GM18499 (cell line): ENCODE data around the gene MCRS1.
"Not testable (repeated sequence)": the region's sequence is repeated elsewhere in the genome, so short reads cannot be mapped to it uniquely, and the experiment has no call there.

Source experiments
- ATAC-seq: cut with Tn5 transposase; IDR thresholded peaks from one replicate; pipeline ENCODE4 v1.9.1; 2021; ENCODE audit warnings: moderate number of reproducible peaks; ENCODE audit not compliant: insufficient read depth, unreplicated experiment

MCRS1 gene

DNA sequence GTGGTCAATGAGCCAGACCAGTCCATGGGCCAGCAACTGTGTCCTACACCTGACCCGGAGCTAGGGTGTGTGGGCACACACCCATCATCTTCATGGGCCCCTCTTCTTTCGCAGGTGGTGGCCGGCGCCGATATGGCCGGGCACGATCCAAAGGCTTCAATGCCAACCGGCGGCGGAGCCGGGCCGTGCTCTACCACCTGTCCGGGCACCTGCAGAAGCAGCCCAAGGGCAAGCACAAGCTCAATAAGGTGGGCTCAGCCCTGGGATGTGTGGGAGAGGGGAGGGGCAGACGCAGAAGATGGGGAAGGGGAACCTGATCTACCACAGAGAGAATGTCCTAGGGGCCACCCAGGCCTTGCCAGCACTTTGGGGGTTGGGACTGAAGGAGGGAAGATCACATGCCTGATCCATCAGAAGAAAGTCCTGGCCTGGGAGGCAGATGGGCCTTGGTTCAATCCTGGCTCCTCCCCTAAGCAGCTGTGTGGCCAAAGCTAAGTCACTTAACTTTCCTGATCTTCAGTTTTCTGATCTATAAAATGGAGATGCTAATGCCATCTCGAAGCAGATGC lies 25.3 kb downstream of the MCRS1 start:
- ATAC-seq: no peak

DNA sequence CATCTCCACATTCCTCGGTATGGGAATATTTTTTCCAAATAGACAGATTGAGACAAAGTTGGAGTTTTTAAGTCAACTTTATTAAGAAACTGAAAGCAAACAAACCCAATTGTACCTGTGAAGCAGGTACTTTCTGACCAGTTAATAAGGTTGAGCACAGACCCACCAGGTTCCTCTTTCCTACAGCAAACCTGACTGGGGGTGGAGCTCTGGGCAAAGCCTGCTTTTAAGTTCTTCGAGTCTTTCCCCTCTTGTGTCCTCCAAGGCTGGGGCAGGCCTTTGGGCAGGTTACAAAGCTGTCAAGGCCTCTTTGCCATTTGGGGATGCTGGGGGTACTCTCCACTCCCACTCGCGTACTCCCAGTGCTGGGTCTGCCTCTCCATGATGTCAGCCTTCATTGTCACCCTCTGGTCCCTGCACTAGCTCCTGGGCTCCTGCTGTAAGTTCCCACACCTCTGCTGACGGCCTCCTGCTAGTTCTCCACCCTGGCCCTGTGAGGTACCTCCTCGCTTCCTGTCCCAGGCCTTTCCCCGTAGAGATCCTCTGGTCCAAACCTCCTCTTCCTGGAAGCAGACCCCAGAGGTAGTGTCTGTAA lies 25.9 kb downstream of the MCRS1 start:
- ATAC-seq: no peak

DNA sequence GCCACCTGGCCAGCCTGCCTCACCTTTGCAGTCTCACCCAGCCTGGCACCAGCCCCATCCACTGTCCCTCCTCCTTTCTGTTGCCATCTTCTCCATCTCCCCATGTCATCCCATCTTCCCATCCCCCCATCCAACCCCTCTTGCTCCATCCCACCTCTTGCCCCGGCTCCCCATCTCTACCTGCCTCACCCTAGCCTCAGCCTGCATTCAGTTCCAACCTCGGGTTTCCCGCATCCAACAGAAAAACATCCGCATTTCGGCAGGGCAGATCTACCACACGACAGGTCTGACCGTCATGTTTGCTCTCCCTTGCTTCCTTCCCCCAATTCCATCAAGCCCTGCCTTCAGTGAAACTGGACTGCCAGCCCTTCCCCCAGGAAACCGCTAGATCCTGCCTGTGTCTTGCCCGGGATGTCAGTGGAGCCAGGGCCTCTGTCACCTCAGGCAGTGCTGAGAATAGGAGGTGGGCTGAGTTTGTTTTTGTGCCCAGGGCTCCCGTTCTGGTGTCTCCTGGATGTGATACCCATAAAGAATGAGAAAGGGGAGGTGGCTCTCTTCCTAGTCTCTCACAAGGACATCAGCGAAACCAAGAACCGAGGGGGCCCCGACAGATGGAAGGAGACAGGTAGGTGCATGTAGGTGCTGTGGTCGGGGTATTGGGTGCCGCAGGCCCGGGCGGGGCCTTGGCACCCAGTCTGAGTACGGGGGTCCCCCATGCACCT lies 26.6 kb downstream of the MCRS1 start:
- no peak for ATAC-seq

DNA sequence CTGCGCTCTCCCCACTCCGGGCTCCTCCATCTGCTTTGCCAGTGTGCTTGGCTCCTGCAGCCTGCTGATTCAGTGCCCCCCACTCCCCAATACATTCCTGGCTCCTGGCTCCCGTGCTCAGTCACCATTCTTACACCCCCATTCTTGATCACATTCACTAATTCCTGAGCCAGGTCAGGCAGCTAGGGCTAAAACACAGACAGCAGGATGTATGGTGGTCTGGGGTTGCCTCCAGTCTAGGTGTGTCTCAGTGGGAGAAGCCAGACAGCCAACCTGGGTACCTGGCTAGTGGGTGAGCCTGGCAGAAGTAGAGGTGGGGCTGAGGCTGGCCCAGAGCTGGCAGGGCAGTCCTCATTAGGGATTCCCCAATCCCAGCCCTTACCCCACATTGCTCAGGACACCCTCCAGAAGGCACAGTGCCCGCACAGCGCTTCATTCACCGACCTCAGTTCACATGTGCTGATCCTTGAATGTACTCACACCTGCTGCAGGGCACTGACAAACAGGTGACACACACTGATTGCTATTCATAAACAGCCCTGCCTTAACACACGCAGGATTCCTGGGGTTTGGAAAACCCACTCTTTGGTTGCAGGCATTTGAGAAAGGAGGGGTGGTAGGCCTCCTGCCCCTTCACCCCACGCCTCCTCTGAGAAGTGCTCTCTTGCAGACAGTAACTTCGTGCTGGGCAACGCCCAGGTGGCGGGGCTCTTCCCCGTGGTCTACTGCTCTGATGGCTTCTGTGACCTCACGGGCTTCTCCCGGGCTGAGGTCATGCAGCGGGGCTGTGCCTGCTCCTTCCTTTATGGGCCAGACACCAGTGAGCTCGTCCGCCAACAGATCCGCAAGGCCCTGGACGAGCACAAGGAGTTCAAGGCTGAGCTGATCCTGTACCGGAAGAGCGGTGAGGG lies 27.5 kb downstream of the MCRS1 start:
- ATAC-seq: no peak

DNA sequence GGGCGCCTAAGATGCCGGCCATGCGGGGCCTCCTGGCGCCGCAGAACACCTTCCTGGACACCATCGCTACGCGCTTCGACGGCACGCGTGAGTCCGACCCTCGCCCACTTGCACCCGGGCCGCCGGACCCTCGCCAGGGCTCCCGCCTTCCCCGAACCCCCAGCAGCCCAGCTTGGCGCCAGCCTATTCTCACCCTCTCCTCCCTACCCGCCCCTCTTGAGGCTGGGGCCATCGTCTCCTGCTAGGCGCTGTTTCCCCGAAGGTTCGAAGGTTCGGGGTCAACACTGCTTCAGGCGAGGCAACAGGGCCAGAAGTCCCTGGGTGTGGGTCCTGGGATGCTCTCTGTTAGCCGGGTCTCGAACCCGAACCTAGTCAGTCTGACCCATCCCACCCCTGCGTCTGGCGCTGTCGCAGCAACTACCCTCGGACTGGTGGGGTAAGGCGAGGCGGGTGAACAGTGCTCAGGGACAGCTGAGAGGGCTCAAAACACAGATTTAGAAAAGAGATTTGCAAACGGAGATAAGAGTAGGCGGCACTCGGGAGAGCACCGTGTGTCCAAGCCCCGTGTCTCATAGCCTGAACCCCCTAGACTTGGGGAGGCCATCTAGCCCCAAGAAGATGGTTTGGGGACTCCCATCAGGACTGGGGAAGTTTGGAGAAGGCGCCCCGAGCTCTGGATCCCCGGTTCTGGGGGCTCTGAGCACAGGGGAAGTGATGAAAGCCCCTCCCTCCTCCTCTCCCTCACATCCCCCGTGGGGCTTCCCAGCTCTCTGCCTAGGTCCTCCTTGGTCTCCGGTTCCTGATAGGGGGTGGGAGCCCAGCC lies 28.3 kb downstream of the MCRS1 start:
- ATAC-seq: no peak

DNA sequence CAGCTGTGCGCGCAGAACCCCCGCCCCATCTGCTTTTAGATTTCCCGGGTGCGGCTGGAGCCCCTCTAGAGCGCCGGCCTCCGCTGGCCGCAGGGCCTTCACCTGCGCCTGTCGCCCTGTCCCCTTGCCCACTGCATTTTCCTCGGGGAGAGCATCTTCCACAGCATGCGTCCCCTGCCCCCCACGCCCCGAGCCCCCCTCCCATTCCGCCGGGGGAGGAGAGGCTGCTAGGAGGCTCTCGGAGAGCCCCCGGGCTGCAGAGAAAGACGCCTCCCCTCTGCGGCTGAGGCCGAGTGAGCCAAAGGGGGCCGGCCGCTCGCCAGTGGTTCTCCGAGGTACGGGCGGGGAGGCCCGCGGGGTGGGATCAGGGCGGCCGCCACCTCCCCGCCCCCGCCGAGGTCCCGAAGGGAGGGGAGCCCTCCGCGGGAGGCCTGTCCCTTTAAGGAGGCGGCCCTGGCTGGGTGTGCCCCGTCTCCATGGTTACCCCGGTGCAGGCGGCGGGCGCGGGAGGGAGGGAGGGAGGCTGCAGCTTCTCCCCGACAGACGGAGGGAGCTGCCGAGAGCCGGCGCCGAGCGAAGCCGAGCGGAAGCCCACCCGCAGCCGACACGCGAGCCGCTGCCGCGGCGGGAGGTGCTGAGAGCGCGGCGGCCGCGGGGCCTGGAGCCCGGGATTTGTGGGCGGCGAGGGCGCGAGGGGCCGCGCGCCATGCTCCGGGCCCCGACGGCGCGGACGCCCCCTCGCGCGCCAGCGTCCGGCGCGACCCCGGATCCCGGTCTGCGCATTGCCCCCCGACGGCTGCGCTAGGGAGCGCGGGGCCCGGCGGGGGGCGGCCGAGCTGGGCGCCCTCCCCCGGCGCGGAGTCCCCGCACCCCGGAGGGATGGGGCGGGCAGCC lies 29.2 kb downstream of the MCRS1 start, which contains the start of gene KCNH3:
Gene KCNH3 (plus strand): TSS at position 521 of the 894 bp plus-strand sequence. CDS start 387 bp downstream, outside the sequence.
- no peak for ATAC-seq

DNA sequence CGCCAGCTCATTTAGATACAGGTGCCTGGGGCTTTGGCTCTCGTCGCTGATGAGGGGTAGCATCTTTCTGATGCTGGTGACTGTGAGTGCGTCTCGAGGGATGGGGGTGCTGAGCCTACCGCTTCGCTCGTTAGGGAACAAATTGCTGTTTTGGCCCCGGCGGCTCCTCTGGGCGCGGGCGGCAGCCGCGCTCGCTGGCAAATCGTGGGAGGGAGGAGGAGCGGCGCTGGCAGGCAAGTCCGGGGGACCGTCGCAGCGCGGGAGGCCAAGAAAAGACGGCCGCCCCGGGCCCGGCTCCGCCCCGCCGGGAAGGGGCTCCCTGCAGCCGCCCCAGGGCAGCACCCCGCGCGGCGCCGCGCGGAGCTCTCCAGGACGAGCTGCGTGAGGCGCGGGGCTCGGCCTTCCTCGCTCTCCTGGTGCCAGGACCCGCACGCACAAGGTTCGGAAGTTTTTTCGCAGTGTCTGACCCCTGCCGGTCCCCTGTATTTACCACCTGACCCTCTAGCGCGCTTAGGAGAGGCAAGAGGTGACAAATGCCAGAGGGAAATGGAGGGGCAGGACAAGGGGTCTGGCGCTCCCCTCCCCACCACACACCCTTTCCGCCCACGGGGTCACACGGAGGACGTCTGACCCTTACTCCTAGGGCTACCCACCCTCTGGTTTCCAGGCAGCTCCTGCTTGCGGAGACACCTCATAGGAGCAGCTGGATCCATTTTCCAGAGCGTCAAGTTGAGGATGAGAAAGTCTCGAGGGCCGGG lies 30.0 kb downstream of the MCRS1 start:
- no peak for ATAC-seq

DNA sequence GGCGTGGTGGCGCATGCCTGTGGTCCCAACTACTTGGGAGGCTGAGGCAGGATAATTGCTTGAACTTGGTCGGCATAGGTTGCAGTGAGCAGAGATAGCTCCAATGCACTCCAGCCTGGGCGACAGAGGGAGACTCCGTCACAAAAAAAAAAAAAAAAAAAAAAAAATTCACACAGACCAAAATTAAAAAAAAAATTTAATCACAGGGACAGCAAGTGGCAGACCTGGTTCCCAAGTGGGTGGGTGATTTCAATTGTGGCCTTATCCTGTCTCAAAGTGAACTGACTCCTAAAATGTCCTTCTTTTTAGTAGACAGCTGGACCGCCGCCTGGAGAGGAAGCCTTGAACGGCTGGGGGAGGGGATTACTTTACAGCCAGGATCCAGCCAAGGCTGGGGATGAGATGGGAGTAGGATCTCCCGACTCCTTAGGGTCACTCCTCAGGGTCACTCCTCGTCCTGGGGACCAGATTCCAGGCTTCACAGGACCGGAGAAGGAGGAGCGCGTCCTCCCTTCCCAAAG lies 30.7 kb downstream of the MCRS1 start:
- ATAC-seq: no peak

DNA sequence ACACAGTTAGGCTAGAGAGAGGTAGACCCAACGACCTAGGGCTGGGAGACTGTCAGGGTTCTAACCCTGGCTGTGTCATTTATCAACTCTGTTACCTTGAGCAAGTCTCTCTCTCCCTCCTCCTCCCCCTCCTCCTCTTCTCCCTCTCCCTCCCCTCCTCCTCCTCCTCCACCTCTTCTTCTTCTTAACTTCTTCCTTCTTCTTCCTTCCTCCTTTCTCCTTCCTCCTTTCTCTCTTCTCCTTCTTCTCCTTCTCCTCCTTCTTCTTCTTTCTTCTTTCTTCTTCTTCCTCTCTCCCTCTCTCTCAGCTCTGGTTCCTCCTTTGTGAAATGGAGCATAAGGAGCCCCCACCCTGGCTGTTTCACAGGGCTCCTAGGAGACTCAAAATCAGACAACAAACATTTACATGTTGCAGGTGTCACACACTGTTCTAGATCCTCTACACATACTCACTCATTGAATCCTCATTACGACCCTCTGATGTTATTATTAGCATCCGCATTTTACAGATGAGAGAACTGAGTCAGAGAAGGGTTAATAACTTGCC lies 31.3 kb downstream of the MCRS1 start:
- no peak for ATAC-seq

DNA sequence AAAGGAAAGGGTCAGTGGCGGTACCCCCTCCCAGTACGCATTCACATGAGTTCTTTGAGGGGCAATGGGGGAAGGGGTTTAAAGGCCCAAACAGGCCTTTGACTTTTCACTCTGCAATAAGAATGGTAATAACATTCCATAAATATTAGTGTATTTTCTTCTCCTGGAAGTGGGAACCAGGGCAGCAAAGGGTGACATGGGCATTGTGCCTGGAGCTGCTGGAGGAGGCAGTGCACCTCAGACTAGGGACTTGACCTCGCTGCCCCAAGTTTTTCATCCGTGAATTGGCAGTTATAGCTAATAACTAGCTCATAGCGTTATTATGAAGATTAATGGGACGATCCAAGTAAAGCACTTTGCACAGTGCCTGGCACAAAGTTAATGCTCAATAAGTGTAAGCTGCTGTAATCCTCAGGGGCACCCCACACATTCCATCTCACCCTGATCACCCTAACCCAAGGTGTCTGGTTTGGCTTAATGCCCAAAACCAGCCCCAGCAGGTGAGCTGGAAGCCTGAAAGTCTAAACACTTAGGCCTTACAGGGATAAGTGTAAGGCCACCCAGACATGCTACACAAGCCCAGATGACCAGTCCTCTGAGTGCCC lies 31.9 kb downstream of the MCRS1 start:
- ATAC-seq: no peak

DNA sequence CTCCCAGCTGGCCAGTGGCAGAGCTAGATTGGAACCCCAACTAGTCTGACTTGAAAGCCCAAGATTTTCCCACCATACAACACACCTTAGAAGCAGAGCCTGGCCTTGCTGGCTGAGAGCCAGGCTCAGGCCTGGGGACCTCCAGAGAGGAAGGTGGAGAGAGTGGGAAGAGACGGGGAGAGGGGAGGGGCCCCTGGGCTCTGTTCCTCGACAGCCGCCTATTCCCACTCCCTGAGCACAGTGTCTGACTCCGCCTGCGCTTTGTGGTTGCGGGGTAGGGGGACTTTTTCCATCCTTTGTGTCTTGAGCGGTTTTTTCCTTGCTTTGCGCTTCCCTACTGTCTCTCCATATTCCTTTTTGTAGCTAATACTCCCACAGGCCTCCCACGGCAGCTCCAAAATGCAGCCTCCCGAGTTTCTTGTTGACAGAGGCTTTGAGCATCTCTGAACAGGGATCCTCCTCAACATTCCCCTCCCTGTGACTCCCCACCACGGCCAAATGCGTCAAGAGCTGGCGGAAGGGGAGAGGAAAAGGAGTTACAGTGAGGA lies 33.1 kb downstream of the MCRS1 start:
- ATAC-seq: no peak

DNA sequence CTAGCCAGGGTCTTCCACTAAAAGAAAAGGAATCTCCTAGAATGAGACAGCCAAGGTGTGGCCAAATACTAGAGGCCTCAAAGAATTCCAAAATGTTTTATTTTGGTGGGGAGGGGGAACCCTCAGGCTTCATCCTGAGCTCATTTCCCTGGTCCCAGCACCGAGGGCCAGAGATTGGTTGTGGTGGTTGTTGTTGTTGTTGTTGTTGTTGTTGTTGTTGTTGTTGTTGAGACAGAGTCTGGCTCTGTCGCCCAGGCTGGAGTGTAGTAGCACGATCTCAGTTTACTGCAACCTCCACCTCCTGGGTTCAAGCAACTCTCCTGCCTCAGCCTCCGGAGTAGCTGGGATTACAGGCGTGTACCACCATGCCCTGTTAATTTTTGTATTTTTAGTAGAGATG lies 33.8 kb downstream of the MCRS1 start:
- ATAC-seq: not testable (repeated sequence)

DNA sequence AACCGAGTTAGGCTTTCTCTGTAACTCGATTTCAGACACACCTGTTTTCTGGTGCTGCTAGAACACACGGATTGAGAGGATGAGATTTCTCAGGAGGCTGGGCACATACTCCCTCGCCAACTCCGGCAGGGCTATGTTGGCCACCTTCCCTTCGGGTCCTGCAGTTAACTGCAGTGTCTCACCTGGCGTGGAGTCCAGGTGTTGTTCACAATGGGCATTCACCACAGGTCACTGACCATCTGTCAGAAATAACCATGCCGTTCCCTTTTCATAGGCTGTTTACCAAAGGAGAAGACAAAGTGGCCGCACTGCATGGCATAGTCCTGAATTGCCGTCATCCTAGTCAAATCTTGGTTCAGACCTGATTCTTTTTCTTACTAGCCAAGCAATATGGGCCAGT lies 34.6 kb downstream of the MCRS1 start:
- ATAC-seq: no peak

DNA sequence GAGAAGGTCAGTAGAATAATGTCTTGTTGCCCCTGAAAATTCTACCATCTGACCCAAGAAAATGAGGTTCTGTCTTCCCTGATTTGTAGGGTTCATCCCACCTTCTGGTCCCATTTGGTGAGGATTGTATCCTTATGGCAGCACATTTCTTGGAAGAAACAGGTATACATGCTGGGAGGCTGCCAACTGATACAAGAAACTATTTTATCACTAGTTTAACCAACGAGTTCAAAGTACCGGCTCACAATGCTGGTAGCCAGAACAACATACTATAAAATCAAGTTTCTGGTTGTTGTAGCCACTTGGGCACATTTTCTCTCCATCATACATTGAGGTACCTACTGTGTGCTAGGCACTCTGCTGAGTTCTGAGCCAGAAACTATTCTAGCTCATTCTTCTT lies 36.2 kb downstream of the MCRS1 start:
- no peak for ATAC-seq

DNA sequence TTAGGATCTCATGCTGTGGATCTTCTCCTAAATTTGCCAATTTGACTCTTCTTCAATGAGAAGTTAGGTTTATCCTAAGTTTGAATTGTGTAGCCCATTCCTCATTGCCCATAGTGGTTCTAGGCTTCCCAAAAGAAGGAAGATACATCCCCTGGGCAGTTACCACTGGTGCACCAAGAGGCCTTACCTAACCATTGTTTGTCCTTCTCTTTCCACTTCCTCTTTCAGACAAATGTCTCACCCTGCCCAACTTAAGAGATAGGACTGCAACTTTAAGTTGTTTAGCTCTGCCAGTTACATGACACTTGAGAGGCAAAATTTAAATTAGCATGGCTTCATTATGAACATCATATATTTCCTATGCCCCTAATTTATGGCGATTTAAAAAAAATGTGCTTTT lies 38.5 kb downstream of the MCRS1 start:
- ATAC-seq: no peak

DNA sequence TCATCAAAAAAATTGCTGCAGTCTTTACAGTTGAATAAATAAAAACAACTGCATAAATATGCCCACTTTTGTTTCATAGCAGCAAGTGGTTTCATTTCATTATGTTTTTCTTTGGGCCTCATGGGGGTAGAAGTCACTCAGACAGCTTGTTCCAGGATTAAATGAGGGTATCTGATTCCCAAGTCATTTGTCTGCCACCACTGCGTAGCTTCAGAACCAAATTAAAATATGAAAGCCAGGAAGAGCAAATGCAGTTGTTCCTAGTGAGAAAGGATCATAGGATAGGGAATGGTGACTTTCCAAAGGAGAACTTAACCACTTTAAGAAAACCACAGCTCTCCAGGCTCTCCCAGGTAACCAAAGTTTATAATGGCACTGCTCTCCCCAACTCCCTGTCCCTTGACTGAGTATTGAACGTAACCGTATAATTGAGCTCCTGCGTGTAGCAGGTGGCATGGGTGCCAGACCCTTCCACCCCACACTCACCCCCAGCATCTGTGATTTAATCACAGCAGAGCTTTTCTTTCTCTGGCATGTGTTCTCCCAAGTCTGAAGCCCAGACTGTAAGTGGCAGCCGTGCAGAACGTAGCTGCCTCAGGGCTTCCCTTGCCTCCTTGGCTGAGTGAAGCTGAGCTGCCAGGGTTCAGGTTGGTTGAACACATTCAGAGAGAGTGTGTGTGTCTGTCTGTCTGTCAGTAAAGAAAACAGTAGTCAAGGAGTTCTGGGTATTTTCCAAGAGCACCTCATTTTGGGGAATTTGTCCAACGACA lies 40.4 kb downstream of the MCRS1 start:
- ATAC-seq: no peak
